Body of pancreas (tissue), 4 donors: Measurements from ENCODE around the gene ZSCAN18. TPM values are rescaled to one million over a fixed set of nuclear protein-coding genes. Genes with fewer than 3 reads are reported as not detected.

Experiments used
- ATAC-seq: fragments of 150-250 bp; one replicate; pipeline ENCODE4 v1.9.1; 2016
- DNase-seq, 4 donors: peaks; one replicate each; pipeline ENCODE4 v3.0.0-alpha.2; 2019
- H3K27ac ChIP-seq, 4 donors: fragments of 200-600 bp; sonication (generic); 1 replicate in 3 of 4; 2 replicates in 1 of 4; pipeline versions ENCODE4 v1.5.1 to v1.6.1; 2016 to 2019; ENCODE audit warnings: mild to moderate bottlenecking in 1 of 4, mixed read lengths in 1 of 4, moderate library complexity in 1 of 4
- H3K27me3 ChIP-seq, 2 donors: fragments of 200-600 bp; sonication (generic); one replicate each; pipeline ENCODE4 v1.6.0; 2016; ENCODE audit warnings: mild to moderate bottlenecking in 1 of 2
- H3K36me3 ChIP-seq, 2 donors: fragments of 200-600 bp; sonication (generic); replicated peaks in 1 of 2; 2 replicates each; pipeline ENCODE4 v1.5.1; 2016; ENCODE audit warnings: low read depth in 2 of 2; ENCODE audit not compliant: insufficient read depth in 1 of 2
- H3K4me1 ChIP-seq: fragments of 200-600 bp; sonication (generic); one replicate; pipeline ENCODE4 v1.6.0; 2016
- H3K4me3 ChIP-seq, 2 donors: fragments of 200-600 bp; sonication (generic); 1 replicate in 1 of 2; 2 replicates in 1 of 2; pipeline ENCODE4 v1.5.1; 2016 to 2019
- H3K9me3 ChIP-seq, 3 donors: fragments of 200-600 bp; sonication (generic); 1 replicate in 2 of 3; 2 replicates in 1 of 3; pipeline ENCODE4 v1.5.1; 2016
- POLR2A ChIP-seq, 3 donors: fragments of 450-650 bp; IDR thresholded peaks; one replicate each; pipeline ENCODE4 v1.6.1; 2016; ENCODE audit warnings: antibody characterized with exemption in 3 of 3, mild to moderate bottlenecking in 2 of 3
- WGBS, 2 donors: methylation state at CpG; one replicate each; pipeline ENCODE4 v1.1.5; 2017; 5-methylcytosine and 5-hydroxymethylcytosine counted together
- intact Hi-C: fragments of 100-400 bp; cut with DNase I; formaldehyde crosslinking; loops from one replicate; pipeline ENCODE4 v1.15.1; 2023
- total RNA-seq, 2 donors: library from RNA; depleted of rRNA; stranded (reverse); fragments of >200 nt; gene quantifications; one replicate each; pipeline ENCODE4 v1.1.0, GENCODE V29; 2016
- TF ChIP-seq, protein P1 (sequence below), 7 experiments: fragments of 450-650 bp in 4 of 7; fragments of 200-600 bp in 3 of 7; sonication (generic) in 3 of 7; IDR thresholded peaks; one replicate each; pipeline ENCODE4 v1.5.1; 2016 to 2019; ENCODE audit warnings: antibody characterized with exemption in 7 of 7

The ZSCAN18 gene
- total RNA-seq, 2 donors from 2014 or later, result 37.4 to 43.2 TPM

DNA sequence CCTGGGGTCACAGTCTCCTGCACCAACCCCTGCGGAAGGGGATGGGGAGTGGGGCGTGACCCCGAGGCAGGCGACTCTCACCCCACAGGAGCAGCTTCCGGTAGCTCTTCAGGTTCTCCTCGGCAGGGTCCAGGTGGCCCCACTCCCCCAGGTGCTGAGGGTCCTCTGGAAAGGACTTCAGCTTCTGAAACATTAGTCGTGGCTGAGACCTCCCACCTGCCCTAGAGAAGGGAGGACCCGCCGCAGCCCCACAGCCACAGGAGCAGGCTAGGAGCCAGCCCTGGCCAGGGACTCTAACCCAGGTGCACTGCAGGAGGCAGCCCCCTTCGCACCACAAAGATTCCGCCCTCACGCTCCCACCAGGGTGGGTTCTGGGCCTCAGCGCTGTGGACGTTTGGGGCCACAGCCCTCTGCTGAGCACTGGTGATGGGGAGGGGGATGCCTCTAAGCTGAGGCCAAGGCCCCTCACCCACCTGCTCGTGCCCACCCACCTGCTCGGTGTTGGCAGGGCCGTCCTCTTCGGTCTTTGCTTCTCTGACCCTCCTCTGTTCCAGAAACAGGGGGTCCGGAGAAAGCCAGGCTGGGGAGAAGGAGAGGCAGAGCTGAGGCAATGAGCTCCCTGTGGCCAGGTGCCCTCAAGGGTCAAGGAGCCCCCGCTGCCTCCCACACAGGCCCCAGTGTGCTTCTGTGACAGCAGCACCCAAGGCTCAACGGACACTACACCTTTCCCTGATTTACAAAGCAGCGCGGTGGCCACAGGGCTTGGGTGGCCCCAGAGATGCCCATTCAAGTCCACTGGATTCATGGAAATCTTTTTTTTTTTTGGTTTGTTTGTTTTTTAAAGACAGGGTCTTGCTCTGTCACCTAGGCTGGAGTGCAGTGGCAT is 11.0 kb downstream of the ZSCAN18 start:
- Histone ChIP-seq H3K27me3 (no peaks in the 10 kb centered on the region), H3K36me3 (no peaks in the 10 kb centered on the region), H3K4me1 (no peaks in the 10 kb centered on the region), H3K27ac (no peak overlapping the region), H3K4me3 (no peak overlapping the region), H3K9me3 (peaks cover 0 to 31% (median 0%) of the 10 kb centered on the region in 3 donors)
- DNase-seq, result no peak
- ATAC-seq, result no peak
- 90 to 96% methylated on average over 4 to 21 of the region's 23 CpGs for WGBS, 2 donors
- intact Hi-C loops, result no loop called here
- TF ChIP-seq, protein P1, sequence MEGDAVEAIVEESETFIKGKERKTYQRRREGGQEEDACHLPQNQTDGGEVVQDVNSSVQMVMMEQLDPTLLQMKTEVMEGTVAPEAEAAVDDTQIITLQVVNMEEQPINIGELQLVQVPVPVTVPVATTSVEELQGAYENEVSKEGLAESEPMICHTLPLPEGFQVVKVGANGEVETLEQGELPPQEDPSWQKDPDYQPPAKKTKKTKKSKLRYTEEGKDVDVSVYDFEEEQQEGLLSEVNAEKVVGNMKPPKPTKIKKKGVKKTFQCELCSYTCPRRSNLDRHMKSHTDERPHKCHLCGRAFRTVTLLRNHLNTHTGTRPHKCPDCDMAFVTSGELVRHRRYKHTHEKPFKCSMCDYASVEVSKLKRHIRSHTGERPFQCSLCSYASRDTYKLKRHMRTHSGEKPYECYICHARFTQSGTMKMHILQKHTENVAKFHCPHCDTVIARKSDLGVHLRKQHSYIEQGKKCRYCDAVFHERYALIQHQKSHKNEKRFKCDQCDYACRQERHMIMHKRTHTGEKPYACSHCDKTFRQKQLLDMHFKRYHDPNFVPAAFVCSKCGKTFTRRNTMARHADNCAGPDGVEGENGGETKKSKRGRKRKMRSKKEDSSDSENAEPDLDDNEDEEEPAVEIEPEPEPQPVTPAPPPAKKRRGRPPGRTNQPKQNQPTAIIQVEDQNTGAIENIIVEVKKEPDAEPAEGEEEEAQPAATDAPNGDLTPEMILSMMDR (IDR thresholded peaks at IDR 0.05), result no peak
- TF ChIP-seq POLR2A (IDR thresholded peaks at IDR 0.05), result no peak

- peaks cover 0 to 37% (median 0%) of the 10 kb centered on the region in 3 donors for H3K9me3 ChIP-seq
- H3K27ac ChIP-seq, result no peak overlapping the region
- no peaks in the 10 kb centered on the region for H3K4me1 ChIP-seq
- 90 to 93% methylated on average over 7 to 16 of the region's 29 CpGs for WGBS, 2 donors
- ATAC-seq (no peak), DNase-seq (no peak)
- TF ChIP-seq, protein P1 (IDR thresholded peaks at IDR 0.05), result no peak
- no peak for TF ChIP-seq POLR2A (IDR thresholded peaks at IDR 0.05)
- no peak overlapping the region for H3K4me3 ChIP-seq
- intact Hi-C loops, result no loop called here
- no peaks in the 10 kb centered on the region for H3K27me3 ChIP-seq
- H3K36me3 ChIP-seq, result no peaks in the 10 kb centered on the region
Observed at GRCh38 chr19:58085348-58085875, 12.6 kb downstream of the ZSCAN18 start.

GRCh38 chr19:58084596-58085347 is 13.3 kb downstream of the ZSCAN18 start:
- intact Hi-C loops, result no loop called here
- ATAC-seq, result no peak
- no peak for TF ChIP-seq POLR2A (IDR thresholded peaks at IDR 0.05)
- TF ChIP-seq, protein P1 (IDR thresholded peaks at IDR 0.05), result no peak

DNA sequence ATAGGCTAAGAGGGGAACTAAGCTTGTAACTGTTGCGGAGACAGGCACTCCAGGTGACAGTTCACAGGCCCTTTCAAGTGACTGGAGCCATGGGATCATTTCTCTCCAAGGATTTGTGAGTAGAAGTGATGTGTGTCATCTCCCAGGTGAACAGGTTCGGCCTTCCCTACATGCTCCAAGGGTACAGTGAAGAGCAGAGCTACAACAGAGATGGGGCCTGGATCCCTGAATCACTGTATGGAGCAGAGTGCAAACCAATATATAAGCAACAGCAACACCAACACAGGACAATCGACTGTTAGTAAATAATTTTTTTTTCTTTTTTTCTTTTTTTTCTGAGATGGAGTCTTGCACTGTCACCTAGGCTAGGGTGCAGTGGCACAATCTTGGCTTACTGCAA is 15.0 kb downstream of the ZSCAN18 start:
- no peak for ATAC-seq
- peaks cover 0 to 38% (median 0%) of the 10 kb centered on the region in 3 donors for H3K9me3 ChIP-seq
- H3K4me1 ChIP-seq, result no peaks in the 10 kb centered on the region
- WGBS, 2 donors, result 96 to 100% methylated on average over 3 of the region's 3 CpGs
- no peak for DNase-seq
- H3K27ac ChIP-seq, result no peak overlapping the region
- intact Hi-C loops, result no loop called here
- H3K36me3 ChIP-seq, result no peaks in the 10 kb centered on the region
- no peak overlapping the region for H3K4me3 ChIP-seq
- no peaks in the 10 kb centered on the region for H3K27me3 ChIP-seq
- no peak for TF ChIP-seq POLR2A (IDR thresholded peaks at IDR 0.05)
- TF ChIP-seq, protein P1 (IDR thresholded peaks at IDR 0.05), result no peak

More at GRCh38 chr19:58084596-58085347, 13.3 kb downstream of the ZSCAN18 start:
- Histone ChIP-seq H3K4me3 (no peak overlapping the region), H3K27me3 (no peaks in the 10 kb centered on the region), H3K4me1 (no peaks in the 10 kb centered on the region), H3K36me3 (no peaks in the 10 kb centered on the region), H3K9me3 (peaks cover 0 to 40% (median 0%) of the 10 kb centered on the region in 3 donors), H3K27ac (no peak overlapping the region)
- no peak for DNase-seq
- WGBS, 2 donors, result 96% methylated on average over 33 of the region's 69 CpGs; no CpG with 5 or more reads in 1 of the 2 donors
